SU-DHL-6 (cell line): ENCODE results near the gene ITPRIPL1.
"Not testable (repeated sequence)": the region's sequence is repeated elsewhere in the genome, so short reads cannot be mapped to it uniquely, and the experiment has no call there.

Source experiments
- H2AFZ ChIP-seq: fragments of 200-600 bp; sonication (generic); 2 replicates; pipeline ENCODE4 v1.6.1; 2014; ENCODE audit warnings: low read depth, mild to moderate bottlenecking, moderate library complexity, mixed read lengths, antibody characterized with exemption, low read length; ENCODE audit not compliant: severe bottlenecking
- H3F3A ChIP-seq: fragments of 200-600 bp; shearing (Covaris generic); 2 replicates; pipeline ENCODE4 v1.6.0; 2016; ENCODE audit warnings: antibody characterized with exemption, mild to moderate bottlenecking; ENCODE audit not compliant: insufficient read depth
- H3K27ac ChIP-seq: fragments of 200-600 bp; sonication (generic); 2 replicates; pipeline ENCODE4 v1.5.1; 2016; ENCODE audit warnings: low read depth, mild to moderate bottlenecking, low read length, moderate library complexity, mixed read lengths
- H3K27me3 ChIP-seq: fragments of 200-600 bp; sonication (generic), shearing (Covaris generic); 2 replicates; pipeline ENCODE4 v1.6.0; 2014; ENCODE audit warnings: mild to moderate bottlenecking, low read length
- H3K36me3 ChIP-seq: fragments of 200-600 bp; sonication (generic); 2 replicates; pipeline ENCODE4 v1.6.1; 2014; ENCODE audit warnings: mild to moderate bottlenecking, low read length, mixed read lengths
- H3K4me2 ChIP-seq: fragments of 300-600, 200-600 bp; shearing (Covaris generic), sonication (generic); 2 replicates; pipeline ENCODE4 v1.6.0; 2014; ENCODE audit warnings: low read length, low read depth, mild to moderate bottlenecking; ENCODE audit not compliant: poor library complexity, severe bottlenecking
- H3K4me3 ChIP-seq: fragments of 200-600 bp; sonication (generic); 2 replicates; pipeline ENCODE4 v1.5.1; 2014; ENCODE audit warnings: antibody characterized with exemption, low read length, mild to moderate bottlenecking, mixed read lengths; ENCODE audit not compliant: insufficient read depth, poor library complexity, severe bottlenecking
- H3K79me2 ChIP-seq: fragments of 200-600 bp; sonication (generic); 2 replicates; pipeline ENCODE4 v1.6.1; 2014; ENCODE audit warnings: mild to moderate bottlenecking, low read length, moderate library complexity; ENCODE audit not compliant: insufficient read depth
- H3K9ac ChIP-seq: fragments of 200-600 bp; sonication (generic); 2 replicates; pipeline ENCODE4 v1.7.0; 2014; ENCODE audit warnings: mild to moderate bottlenecking, low read length
- H3K9me2 ChIP-seq: fragments of 200-600 bp; sonication (generic); replicated peaks from 2 replicates; pipeline ENCODE4 v1.6.1; 2014; ENCODE audit warnings: low read length; ENCODE audit not compliant: insufficient read depth
- H3K9me3 ChIP-seq: fragments of 200-600 bp; sonication (generic); 2 replicates; pipeline ENCODE4 v1.6.1; 2014; ENCODE audit warnings: low read length, mixed read lengths; ENCODE audit not compliant: insufficient read depth
- H4K20me1 ChIP-seq: fragments of 200-600 bp; sonication (generic); 2 replicates; pipeline ENCODE4 v1.6.1; 2014; ENCODE audit warnings: low read depth, mild to moderate bottlenecking, antibody characterized with exemption, low read length, moderate library complexity, mixed read lengths
- EZH2phosphoT487 ChIP-seq: fragments of 200-600 bp; sonication (generic), shearing (Covaris generic); conservative IDR thresholded peaks from 2 replicates; pipeline ENCODE4 v1.6.1; 2018; ENCODE audit warnings: mild to moderate bottlenecking, antibody characterized with exemption, low read length, moderate library complexity, mixed read lengths
- TF ChIP-seq, protein P1 (sequence below): fragments of 200-600 bp; sonication (generic); IDR thresholded peaks from one replicate; pipeline ENCODE4 v1.5.1; 2017; ENCODE audit warnings: antibody characterized with exemption, mild to moderate bottlenecking, low read length, moderate library complexity; ENCODE audit not compliant: insufficient read depth, poor library complexity, severe bottlenecking

ITPRIPL1 gene

DNA sequence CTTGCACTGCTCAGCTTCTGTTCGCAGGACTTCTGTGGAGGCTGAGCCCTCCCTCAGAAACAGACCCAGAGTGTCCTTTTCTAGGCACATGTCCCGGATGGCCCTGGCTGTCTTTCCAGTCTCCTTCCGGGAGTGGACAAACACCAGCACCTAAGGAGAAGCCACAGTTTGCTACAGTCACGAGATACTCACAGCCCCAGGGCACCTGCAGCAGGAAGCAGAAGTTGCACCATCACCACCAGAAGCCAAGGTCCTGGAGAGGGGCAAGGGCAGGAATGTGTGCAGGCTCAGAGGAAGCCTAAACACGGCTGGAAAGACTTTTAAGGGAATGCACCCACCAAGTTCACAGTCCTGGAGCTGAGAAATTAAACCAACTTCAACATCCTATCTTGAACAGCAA lies 33.4 kb upstream of the ITPRIPL1 start:
- H3K9me3 ChIP-seq = no peaks in the 10 kb centered on the region
- no peaks in the 10 kb centered on the region for H3K27me3 ChIP-seq
- no peaks in the 10 kb centered on the region for H3K79me2 ChIP-seq
- no peaks in the 10 kb centered on the region for H3K9me2 ChIP-seq
- peaks cover 33% of the 10 kb centered on the region for H3K36me3 ChIP-seq
- H3K4me3 ChIP-seq = no peak overlapping the region
- H2AFZ ChIP-seq = no peak overlapping the region
- no peaks in the 10 kb centered on the region for H4K20me1 ChIP-seq
- H3K9ac ChIP-seq = no peak overlapping the region
- TF ChIP-seq EZH2phosphoT487 = no peak
- TF ChIP-seq, protein P1, sequence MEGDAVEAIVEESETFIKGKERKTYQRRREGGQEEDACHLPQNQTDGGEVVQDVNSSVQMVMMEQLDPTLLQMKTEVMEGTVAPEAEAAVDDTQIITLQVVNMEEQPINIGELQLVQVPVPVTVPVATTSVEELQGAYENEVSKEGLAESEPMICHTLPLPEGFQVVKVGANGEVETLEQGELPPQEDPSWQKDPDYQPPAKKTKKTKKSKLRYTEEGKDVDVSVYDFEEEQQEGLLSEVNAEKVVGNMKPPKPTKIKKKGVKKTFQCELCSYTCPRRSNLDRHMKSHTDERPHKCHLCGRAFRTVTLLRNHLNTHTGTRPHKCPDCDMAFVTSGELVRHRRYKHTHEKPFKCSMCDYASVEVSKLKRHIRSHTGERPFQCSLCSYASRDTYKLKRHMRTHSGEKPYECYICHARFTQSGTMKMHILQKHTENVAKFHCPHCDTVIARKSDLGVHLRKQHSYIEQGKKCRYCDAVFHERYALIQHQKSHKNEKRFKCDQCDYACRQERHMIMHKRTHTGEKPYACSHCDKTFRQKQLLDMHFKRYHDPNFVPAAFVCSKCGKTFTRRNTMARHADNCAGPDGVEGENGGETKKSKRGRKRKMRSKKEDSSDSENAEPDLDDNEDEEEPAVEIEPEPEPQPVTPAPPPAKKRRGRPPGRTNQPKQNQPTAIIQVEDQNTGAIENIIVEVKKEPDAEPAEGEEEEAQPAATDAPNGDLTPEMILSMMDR = no peak
- no peak overlapping the region for H3K4me2 ChIP-seq
- no peaks in the 10 kb centered on the region for H3F3A ChIP-seq
- no peak overlapping the region for H3K27ac ChIP-seq

DNA sequence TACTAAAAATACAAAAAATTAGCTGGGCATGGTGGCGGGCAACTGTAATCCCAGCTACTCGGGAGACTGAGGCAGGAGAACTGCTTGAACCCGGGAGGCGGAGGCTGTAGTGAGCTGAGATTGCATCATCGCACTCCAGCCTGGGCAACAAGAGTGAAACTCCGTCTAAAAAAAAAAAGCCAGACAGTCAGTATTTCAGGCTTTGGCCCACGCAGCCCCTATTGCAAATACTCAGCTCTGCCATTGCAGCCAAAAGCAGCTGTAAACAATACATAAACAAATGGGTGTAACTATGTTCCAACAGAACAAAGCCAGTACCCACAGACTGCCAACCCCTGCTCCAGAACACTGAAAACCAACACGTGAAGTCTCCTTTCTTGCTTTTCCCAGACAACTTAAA lies 30.8 kb upstream of the ITPRIPL1 start:
- not testable (repeated sequence) for H3K27ac ChIP-seq, H3K9ac ChIP-seq, H3K27me3 ChIP-seq, H3F3A ChIP-seq, H3K9me3 ChIP-seq, H3K4me2 ChIP-seq, H3K9me2 ChIP-seq, H2AFZ ChIP-seq, H4K20me1 ChIP-seq, H3K79me2 ChIP-seq, H3K4me3 ChIP-seq
- H3K36me3 ChIP-seq = peaks cover 38% of the 10 kb centered on the region; the same call in 1 of the 2 replicates

DNA sequence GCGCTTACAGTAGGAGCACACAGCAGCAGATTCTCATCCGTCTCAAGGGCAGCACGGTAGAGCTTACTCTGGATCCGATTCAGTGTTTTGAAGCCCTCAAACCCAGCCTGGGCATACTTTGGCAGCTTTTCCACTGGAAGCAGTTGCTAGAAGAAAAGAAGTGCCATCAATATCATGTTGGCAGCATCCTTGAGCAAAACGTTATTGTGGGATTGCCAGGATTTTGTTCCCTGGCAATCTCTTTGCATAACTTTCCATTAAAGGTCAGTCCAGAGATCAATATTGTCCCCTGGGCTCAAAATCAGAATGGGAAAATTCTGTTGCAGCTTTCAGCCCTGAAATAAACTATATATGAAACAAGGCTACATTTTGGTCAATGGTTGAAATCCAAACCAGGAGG lies 28.2 kb upstream of the ITPRIPL1 start:
- H3K9ac ChIP-seq = no peak overlapping the region
- no peaks in the 10 kb centered on the region for H3K9me2 ChIP-seq
- H3K79me2 ChIP-seq = 0 out of 2 replicates have a peak, but pooled peaks cover 6% of the 10 kb centered on the region
- H3K4me2 ChIP-seq = no peak overlapping the region
- H3K27me3 ChIP-seq = no peaks in the 10 kb centered on the region
- no peaks in the 10 kb centered on the region for H3F3A ChIP-seq
- H3K9me3 ChIP-seq = no peaks in the 10 kb centered on the region
- no peaks in the 10 kb centered on the region for H4K20me1 ChIP-seq
- H3K27ac ChIP-seq = no peak overlapping the region
- peaks cover 38% of the 10 kb centered on the region; the same call in 1 of the 2 replicates for H3K36me3 ChIP-seq
- H2AFZ ChIP-seq = no peak overlapping the region
- no peak overlapping the region for H3K4me3 ChIP-seq
- TF ChIP-seq EZH2phosphoT487 = no peak
- TF ChIP-seq, protein P1 = no peak

DNA sequence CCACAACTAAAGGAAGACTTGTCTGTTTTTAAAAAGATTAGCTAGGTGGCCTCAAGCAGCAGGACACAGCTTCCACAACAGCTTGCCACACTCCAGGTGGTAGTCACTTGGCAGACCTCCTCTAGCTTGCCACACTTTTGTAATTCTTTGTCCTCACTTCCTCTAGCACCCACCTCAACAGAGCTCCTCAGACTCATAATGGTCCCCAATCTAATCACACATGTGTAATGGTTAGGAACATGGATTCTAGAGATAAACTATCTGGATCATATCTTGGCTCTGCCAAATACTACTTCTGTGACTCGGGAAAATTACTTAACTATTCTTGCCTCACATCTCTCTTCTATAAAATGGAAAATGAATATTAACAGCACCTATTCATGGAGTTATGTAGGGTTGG lies 23.3 kb upstream of the ITPRIPL1 start:
- no peaks in the 10 kb centered on the region; the same call in 1 of the 2 replicates for H3F3A ChIP-seq
- peaks cover 47% of the 10 kb centered on the region for H3K79me2 ChIP-seq
- H3K4me3 ChIP-seq = no peak overlapping the region
- no peak overlapping the region for H2AFZ ChIP-seq
- no peaks in the 10 kb centered on the region for H3K27me3 ChIP-seq
- TF ChIP-seq, protein P1 = no peak
- TF ChIP-seq EZH2phosphoT487 = no peak
- no peaks in the 10 kb centered on the region for H3K9me3 ChIP-seq
- H3K9ac ChIP-seq = no peak overlapping the region
- H3K9me2 ChIP-seq = no peaks in the 10 kb centered on the region
- H3K36me3 ChIP-seq = peaks cover 33% of the 10 kb centered on the region
- H3K27ac ChIP-seq = no peak overlapping the region
- no peak overlapping the region for H3K4me2 ChIP-seq
- H4K20me1 ChIP-seq = no peaks in the 10 kb centered on the region
